ENCODE measurements around the gene SORL1-AS1.

DNA sequence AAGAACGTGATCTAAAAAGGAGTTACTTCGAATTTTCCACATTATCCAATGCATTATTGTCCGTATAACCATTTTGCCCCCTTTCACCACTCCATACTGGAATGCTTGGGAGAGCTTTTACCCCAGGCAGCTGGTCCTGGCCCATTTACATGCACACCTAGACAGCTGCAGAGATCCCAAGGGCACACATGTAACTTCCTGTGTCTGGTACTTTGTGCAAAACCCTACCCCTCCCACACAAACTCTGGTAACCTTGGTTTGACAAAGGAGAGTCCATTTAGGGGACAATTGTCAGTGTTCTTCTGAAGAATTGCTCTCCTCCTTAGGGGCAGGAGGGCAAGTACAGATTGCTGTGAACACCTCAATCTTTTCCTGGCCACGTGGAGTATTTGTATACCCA lies 58.0 kb downstream of the SORL1-AS1 start:
- TF ChIP-seq GATA2 (IDR thresholded peaks at IDR 0.05; ENCODE audit: low read depth, low read length) (no peak), GATA3 (IDR thresholded peaks at IDR 0.05; ENCODE audit: low read depth, low read length) (no peak)
